ENCODE measurements around the gene SYN1.

GRCh38 chrX:47612418-47612817, 7.2 kb downstream of the SYN1 start:
- TF ChIP-seq EZH2 (IDR thresholded peaks at IDR 0.05; ENCODE audit: low read depth, unreplicated experiment) (no peak), REST (IDR thresholded peaks at IDR 0.05; ENCODE audit: unreplicated experiment) (no peak), CTCF (conservative IDR thresholded peaks at IDR 0.05; ENCODE audit: low read depth in 2 of 2) (no peak), POLR2AphosphoS5 (IDR thresholded peaks at IDR 0.05; ENCODE audit: low read depth) (no peak), STAT1 (IDR thresholded peaks at IDR 0.05; ENCODE audit: unreplicated experiment) (no peak), ZNF114 (CRISPR knock-in tag; IDR thresholded peaks at IDR 0.05) (no peak), EZH2phosphoT487 (IDR thresholded peaks at IDR 0.05; ENCODE audit: unreplicated experiment) (no peak), NANOG (IDR thresholded peaks at IDR 0.05; ENCODE audit: borderline replicate concordance) (no peak)

Measured in GM23338 (cell line).